Measurements from ENCODE around the gene DDN.

DNA sequence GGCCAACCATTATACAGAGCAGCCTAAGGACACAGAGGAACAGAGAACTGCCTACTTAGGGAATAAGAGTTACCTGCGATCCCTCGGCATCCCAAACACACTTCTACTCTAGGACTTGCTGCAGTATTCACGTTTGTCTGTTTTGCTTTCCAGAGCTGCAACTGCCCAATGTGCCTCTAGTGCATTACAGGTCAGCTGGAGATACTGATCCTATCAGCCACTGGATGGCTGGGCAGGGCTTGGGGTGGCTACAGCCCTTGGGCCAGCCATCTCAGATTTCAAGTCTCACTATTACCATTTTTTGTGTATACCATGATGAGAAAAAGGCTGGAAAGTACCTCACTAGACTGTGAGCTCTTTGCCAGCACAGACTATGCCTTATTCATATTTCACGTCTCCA, 46.5 kb downstream of the DDN start:
- TF ChIP-seq POLR2A (IDR thresholded peaks at IDR 0.05), result no peak
- TF ChIP-seq, protein P1, sequence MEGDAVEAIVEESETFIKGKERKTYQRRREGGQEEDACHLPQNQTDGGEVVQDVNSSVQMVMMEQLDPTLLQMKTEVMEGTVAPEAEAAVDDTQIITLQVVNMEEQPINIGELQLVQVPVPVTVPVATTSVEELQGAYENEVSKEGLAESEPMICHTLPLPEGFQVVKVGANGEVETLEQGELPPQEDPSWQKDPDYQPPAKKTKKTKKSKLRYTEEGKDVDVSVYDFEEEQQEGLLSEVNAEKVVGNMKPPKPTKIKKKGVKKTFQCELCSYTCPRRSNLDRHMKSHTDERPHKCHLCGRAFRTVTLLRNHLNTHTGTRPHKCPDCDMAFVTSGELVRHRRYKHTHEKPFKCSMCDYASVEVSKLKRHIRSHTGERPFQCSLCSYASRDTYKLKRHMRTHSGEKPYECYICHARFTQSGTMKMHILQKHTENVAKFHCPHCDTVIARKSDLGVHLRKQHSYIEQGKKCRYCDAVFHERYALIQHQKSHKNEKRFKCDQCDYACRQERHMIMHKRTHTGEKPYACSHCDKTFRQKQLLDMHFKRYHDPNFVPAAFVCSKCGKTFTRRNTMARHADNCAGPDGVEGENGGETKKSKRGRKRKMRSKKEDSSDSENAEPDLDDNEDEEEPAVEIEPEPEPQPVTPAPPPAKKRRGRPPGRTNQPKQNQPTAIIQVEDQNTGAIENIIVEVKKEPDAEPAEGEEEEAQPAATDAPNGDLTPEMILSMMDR (IDR thresholded peaks at IDR 0.05), result no peak
- TF ChIP-seq POLR2AphosphoS5 (IDR thresholded peaks at IDR 0.05), result no peak
- TF ChIP-seq EP300 (IDR thresholded peaks at IDR 0.05), result no peak
